ENCODE results near the gene LRRC4C.

LRRC4C gene

DNA sequence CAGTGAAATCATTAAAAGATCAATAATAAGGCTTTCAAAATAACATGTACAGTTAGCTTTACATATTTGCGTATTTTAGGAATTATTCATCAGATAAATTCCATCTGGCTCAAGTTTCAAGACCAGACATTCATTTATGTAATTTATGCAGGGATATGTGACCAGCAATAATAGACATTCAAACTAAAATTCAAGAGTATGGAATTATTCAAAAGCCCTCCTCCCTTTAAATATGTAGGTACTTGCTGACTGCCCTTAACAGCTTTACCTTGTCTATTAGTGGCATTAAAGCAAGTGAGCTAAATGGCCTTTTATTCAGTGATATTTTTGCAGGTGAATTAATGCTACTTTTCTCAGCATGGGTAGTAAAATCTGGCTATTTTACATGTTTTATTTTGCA lies 126.1 kb downstream of the LRRC4C start:
- in situ Hi-C loops (cut with MboI; ENCODE audit: low sequenced_read_pairs), result no loop called here

DNA sequence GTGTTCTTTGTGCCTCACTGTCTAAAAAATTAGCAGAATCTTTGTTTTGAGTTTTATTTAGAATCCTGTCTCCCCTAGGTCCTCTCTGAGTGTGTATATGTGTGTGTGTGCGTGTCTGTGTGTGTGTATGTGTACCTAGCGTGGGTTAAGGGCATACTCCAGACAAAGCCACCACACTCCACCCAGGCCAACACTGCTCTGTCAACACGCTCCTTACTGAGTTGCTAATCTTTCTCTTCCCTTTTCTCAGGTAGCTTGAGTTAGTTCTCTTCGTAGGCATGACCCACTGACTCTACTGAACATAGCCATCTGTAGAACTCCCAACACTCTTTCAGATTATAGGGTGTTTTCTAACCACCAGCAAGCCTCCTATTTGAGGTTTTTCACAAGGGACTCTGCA lies 131.1 kb downstream of the LRRC4C start:
- in situ Hi-C loops (cut with MboI; ENCODE audit: low sequenced_read_pairs), result no loop called here

DNA sequence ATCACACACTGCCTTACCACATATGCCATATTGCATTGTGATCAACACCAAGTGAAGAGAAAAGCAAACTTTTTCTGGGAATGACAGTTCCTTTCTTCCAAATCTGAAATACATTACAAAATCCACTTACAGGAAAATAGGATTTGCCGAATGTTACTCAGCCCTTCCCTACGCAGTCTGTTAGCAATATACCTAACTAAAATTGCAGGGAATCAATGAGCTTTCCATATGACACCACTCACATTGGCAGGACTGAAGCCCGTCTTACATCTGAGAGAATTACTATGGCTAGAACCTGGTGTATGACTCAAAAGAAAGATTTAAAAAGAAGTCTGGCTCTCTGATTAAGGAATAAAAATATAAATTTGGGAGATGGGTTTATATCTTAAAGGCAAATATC lies 136.0 kb downstream of the LRRC4C start:
- in situ Hi-C loops (cut with MboI; ENCODE audit: low sequenced_read_pairs), result no loop called here

- in situ Hi-C loops (cut with MboI; ENCODE audit: low sequenced_read_pairs), result no loop called here
These were observed 138.8 kb downstream of the LRRC4C start for GRCh38 chr11:41320653-41321052.

GRCh38 chr11:41320238-41320637 lies 139.2 kb downstream of the LRRC4C start:
- in situ Hi-C loops (cut with MboI; ENCODE audit: low sequenced_read_pairs), result no loop called here

DNA sequence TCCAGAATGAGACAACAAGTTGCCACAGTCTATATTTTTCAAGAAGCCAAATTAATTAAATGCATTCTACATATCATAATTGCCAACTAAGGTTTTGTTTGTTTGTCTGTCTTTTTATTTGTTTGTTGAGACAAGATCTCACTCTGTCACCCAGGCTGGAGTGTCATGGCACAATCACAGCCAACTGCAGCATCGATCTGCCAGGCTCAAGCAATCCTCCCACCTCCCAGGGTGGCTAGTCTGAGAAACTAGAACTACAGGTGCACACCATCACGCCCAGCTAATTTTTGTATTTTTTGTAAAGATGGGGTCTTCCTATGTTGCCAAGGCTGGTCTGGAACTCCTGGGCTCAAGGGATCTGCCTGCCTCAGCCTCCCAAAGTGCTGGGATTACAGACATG lies 140.0 kb downstream of the LRRC4C start:
- in situ Hi-C loops (cut with MboI; ENCODE audit: low sequenced_read_pairs), result no loop called here

DNA sequence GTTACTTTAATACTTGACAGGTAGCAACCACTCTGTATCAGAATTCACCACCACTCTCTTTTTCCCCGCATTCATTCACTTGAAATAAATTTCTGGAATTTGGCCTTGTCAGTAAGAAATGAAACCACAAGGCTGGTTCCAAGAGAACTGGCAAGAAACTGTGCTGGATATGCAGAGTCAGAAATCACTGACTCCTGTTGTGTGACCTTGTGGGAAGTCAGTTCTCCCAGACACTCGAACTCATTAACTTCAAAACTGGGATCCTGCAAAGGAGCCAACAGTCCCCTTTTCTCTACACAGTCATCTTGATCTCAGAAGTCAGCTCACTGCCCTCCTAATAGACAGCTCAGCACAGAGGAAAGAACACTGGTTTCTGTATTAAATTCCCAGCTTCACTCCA lies 142.7 kb downstream of the LRRC4C start:
- in situ Hi-C loops (cut with MboI; ENCODE audit: low sequenced_read_pairs), result no loop called here

- in situ Hi-C loops (cut with MboI; ENCODE audit: low sequenced_read_pairs), result no loop called here
These were observed 146.2 kb downstream of the LRRC4C start for GRCh38 chr11:41313226-41313625.

GRCh38 chr11:41309716-41310115 lies 149.7 kb downstream of the LRRC4C start:
- in situ Hi-C loops (cut with MboI; ENCODE audit: low sequenced_read_pairs), result no loop called here

- in situ Hi-C loops (cut with MboI; ENCODE audit: low sequenced_read_pairs), result no loop called here
These were observed 150.3 kb downstream of the LRRC4C start for GRCh38 chr11:41309111-41309522.

DNA sequence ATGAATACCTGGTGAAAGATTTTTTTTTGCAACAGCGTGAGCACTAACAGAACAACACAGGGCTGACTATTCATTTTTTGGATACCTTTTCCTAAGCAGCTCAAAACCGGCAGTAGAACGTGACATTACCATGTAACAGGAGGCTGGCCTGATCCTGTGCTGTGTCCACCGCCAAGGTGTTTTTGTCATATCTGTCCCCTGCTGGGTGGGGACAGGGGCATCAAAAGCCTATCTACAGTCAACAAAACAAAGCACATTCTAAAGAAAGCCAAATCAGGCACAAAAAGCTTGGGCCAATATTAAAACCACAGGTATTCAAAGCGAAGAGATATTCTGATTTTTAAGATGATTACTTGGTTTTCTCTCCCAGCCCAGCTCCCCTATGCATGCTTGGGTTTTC lies 151.2 kb downstream of the LRRC4C start:
- in situ Hi-C loops (cut with MboI; ENCODE audit: low sequenced_read_pairs), result no loop called here

GRCh38 chr11:41307296-41308080 lies 152.0 kb downstream of the LRRC4C start:
- in situ Hi-C loops (cut with MboI; ENCODE audit: low sequenced_read_pairs), result no loop called here

GRCh38 chr11:41306431-41306830 lies 153.0 kb downstream of the LRRC4C start:
- in situ Hi-C loops (cut with MboI; ENCODE audit: low sequenced_read_pairs), result no loop called here

GRCh38 chr11:41301023-41301422 lies 158.4 kb downstream of the LRRC4C start:
- in situ Hi-C loops (cut with MboI; ENCODE audit: low sequenced_read_pairs), result no loop called here

DNA sequence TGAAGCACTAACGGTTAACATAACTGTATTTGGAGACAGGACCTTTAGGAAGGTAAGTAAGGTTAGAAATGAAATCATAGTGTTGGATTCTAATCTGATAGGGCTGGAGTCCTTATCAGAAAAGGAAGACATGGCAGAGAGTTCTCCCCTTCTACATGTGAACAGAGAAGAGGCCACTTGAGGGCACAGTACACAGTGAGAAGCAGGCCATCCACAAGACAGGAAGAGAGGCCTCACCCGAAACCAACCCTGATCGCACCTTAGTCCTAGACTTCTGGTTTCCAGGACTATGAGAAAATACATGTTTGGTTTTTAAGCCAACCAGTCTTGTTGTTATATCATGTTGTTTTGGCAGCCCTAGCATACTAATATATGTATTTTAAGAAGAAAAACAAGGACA lies 170.0 kb downstream of the LRRC4C start:
- in situ Hi-C loops (cut with MboI; ENCODE audit: low sequenced_read_pairs), result no loop called here

- in situ Hi-C loops (cut with MboI; ENCODE audit: low sequenced_read_pairs), result no loop called here
These were observed 172.7 kb downstream of the LRRC4C start for GRCh38 chr11:41286751-41287150.

- in situ Hi-C loops (cut with MboI; ENCODE audit: low sequenced_read_pairs), result no loop called here
These were observed 175.1 kb downstream of the LRRC4C start for GRCh38 chr11:41284354-41284753.

DNA sequence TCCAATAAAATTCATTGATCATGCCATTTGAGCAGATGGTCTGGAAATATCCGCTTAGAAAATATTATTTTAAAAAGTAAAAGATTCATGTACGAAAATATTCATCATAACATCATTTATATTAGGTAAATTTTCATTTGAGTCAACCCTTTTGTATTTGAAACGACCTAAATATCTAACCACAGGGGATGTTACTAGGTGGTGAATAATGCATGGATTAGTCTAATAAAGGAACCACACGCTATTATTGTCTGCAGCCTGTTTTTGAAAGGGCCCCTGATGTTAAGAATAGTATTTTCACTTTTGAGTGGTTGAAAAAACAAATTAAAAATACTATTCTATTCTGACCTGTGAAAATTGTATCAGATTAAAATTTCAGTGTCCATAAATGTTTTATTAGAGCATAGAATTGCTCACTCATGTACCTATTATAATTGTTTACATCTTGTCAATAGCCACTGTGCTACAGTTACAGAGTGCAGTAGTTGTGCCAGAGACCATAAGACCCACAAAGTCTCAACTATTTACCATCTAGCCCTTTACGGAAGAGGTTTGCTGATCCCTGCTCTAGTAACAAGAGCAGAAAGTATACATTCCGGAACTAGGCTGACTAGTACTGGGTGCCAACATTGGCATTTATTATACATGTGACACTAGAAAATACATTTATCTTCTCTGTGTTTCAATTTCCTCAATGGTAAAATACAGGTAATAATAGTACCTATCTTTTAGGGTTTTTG lies 176.1 kb downstream of the LRRC4C start:
- in situ Hi-C loops (cut with MboI; ENCODE audit: low sequenced_read_pairs), result no loop called here

DNA sequence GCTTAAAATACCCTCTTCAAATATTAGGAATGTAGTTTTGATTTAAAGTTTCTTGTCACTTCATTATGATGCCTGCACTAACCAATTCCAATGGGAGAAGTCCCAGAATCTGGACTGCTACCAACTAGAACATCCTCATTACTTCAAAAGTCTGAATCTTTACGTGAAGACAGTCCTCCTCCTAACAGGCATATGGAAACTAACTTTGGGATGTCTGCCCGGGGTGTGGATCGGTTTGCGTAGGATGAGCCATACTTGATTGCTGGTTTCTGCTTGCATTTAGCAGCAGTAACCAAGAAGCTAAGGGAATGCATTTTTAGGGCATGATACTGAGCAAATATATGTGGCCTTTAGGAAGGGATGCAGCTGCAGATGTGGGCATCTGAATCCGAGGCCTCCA lies 177.1 kb downstream of the LRRC4C start:
- in situ Hi-C loops (cut with MboI; ENCODE audit: low sequenced_read_pairs), result no loop called here

DNA sequence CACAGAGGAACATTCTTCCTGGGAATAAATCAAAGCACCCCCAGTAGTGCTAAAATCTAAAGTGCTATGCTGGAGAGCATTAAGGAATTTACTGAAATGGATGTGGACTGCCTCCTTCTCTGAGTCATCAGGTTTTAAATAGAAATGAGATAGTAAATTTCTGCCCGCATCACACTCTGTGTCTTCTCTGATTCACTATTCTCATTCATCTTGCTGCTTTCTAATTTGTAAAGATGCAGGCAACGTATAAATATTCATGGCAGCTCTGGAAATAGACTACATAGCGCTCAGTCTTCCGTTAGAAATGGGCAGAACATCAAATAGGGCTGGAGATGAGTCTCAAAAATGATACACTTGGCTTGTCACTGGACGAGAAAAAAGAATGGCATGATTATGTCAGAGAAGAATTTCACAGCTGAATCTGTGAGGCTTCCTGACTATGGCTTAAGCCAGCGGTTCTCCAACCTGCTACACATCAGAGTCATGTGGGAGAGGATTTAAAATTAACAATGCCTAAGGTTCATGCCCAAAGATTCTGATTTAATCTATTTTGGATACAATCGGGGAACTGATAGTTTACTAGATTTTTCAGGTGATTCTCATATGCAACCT lies 178.2 kb downstream of the LRRC4C start:
- in situ Hi-C loops (cut with MboI; ENCODE audit: low sequenced_read_pairs), result no loop called here

DNA sequence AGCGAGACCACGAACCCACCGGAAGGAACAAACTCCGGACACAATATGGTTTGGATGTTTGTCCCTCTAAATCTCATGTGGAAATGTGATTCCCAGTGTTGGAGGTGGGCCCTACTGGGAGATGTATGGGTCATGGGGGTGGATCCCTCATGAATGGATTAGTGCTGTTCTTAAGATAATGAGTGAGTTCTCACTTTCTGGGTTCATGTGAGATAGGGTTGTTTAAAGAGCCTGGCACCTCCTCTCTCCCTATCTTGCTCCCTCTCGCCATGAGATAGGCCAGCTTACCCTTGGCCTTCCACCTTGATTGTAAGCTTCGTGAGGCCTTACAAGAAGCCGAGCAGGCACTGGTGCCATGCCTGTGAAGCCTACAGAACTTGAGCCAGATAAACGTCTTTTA lies 184.6 kb downstream of the LRRC4C start:
- in situ Hi-C loops (cut with MboI; ENCODE audit: low sequenced_read_pairs), result no loop called here

DNA sequence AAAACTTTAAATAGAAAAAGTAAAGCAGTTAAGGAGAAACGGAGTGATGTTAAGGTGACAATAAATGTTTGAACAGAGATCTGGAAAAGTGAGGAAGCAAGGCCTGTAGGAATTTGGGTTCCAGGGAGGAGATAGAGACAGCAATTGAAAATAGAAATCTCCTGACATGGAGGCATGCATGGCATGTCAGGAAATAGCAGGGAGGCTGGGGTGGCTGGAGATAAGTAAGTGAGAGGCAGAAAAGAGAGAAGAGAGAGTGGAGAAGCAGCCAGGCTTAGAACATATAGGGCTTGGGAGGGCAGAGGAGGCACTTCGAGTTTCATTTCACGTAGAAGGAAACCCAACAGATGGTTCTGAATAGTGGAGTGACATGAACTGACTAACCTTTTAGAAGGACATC lies 185.5 kb downstream of the LRRC4C start:
- in situ Hi-C loops (cut with MboI; ENCODE audit: low sequenced_read_pairs), result no loop called here

Data from hTERT RPE-1 (cell line).